Loucy (cell line): ENCODE measurements around the gene BPHL.

Experiments used
- H2AFZ ChIP-seq: fragments of 200-600 bp; sonication (generic); 2 replicates; pipeline ENCODE4 v1.6.0; 2016; ENCODE audit warnings: antibody characterized with exemption, mild to moderate bottlenecking, low read length, moderate library complexity
- H3F3A ChIP-seq: fragments of 200-600 bp; 2 replicates; pipeline ENCODE4 v1.6.0; 2016; ENCODE audit warnings: antibody characterized with exemption, low read depth, mild to moderate bottlenecking
- H3K27me3 ChIP-seq: fragments of 200-600 bp; sonication (generic); 2 replicates; pipeline ENCODE4 v1.6.1; 2014; ENCODE audit warnings: low read length, mild to moderate bottlenecking; ENCODE audit not compliant: insufficient read depth, poor library complexity, severe bottlenecking
- H3K36me3 ChIP-seq: fragments of 200-600 bp; sonication (generic); 2 replicates; pipeline ENCODE4 v1.6.1; 2016; ENCODE audit warnings: low read length; ENCODE audit not compliant: insufficient read depth
- H3K4me1 ChIP-seq: fragments of 200-600 bp; sonication (generic); 2 replicates; pipeline ENCODE4 v1.5.1; 2014; ENCODE audit warnings: low read length, mild to moderate bottlenecking; ENCODE audit not compliant: insufficient read depth, poor library complexity, severe bottlenecking
- H3K4me2 ChIP-seq: fragments of 200-600 bp; sonication (generic); 2 replicates; pipeline ENCODE4 v1.6.0; 2014; ENCODE audit warnings: antibody characterized with exemption, low read length, low read depth, mild to moderate bottlenecking; ENCODE audit not compliant: poor library complexity, severe bottlenecking
- H3K4me3 ChIP-seq: fragments of 200-600 bp; sonication (generic); 2 replicates; pipeline ENCODE4 v1.5.1; 2014; ENCODE audit warnings: low read length, mild to moderate bottlenecking, mixed read lengths; ENCODE audit not compliant: poor library complexity, severe bottlenecking
- H3K79me2 ChIP-seq: fragments of 200-600 bp; sonication (generic); 2 replicates; pipeline ENCODE4 v1.6.1; 2014; ENCODE audit warnings: low read length; ENCODE audit not compliant: insufficient read depth
- H3K9ac ChIP-seq: fragments of 200-600 bp; sonication (generic); 2 replicates; pipeline ENCODE4 v1.6.0; 2014; ENCODE audit warnings: mild to moderate bottlenecking, low read depth, low read length, moderate library complexity; ENCODE audit not compliant: poor library complexity, severe bottlenecking
- H3K9me2 ChIP-seq: fragments of 200-600 bp; sonication (generic); replicated peaks from 2 replicates; pipeline ENCODE4 v1.6.1; 2016; ENCODE audit warnings: low read depth, low read length, mixed read lengths
- H3K9me3 ChIP-seq: fragments of 200-600 bp; sonication (generic); 2 replicates; pipeline ENCODE4 v1.6.1; 2014; ENCODE audit warnings: mild to moderate bottlenecking, antibody characterized with exemption, low read length, low read depth; ENCODE audit not compliant: insufficient read depth
- H4K20me1 ChIP-seq: fragments of 200-600 bp; sonication (generic); 2 replicates; pipeline ENCODE4 v1.6.0; 2014; ENCODE audit warnings: antibody characterized with exemption, low read length, mild to moderate bottlenecking; ENCODE audit not compliant: insufficient read depth, poor library complexity, severe bottlenecking
- CTCF ChIP-seq: fragments of 200-600 bp; sonication (generic); conservative IDR thresholded peaks from 2 replicates; pipeline ENCODE4 v1.5.1; 2014; ENCODE audit warnings: mild to moderate bottlenecking, antibody characterized with exemption, low read length
- EZH2phosphoT487 ChIP-seq: fragments of 200-600 bp; IDR thresholded peaks from 2 replicates; pipeline ENCODE4 v1.6.1; 2018; ENCODE audit warnings: antibody characterized with exemption, mild to moderate bottlenecking, moderate library complexity, borderline replicate concordance

BPHL gene

GRCh38 chr6:3108746-3109414 is 9.6 kb upstream of the BPHL start:
- H3K4me3 ChIP-seq = no peak overlapping the region
- no peak overlapping the region for H3K4me2 ChIP-seq
- no peak overlapping the region for H2AFZ ChIP-seq
- H3K9me3 ChIP-seq = no peaks in the 10 kb centered on the region
- no peaks in the 10 kb centered on the region for H3K79me2 ChIP-seq
- no peaks in the 10 kb centered on the region for H3K27me3 ChIP-seq
- no peaks in the 10 kb centered on the region for H4K20me1 ChIP-seq
- H3K9me2 ChIP-seq = no peaks in the 10 kb centered on the region
- H3K4me1 ChIP-seq = no peaks in the 10 kb centered on the region
- H3F3A ChIP-seq = no peaks in the 10 kb centered on the region
- peaks cover 83% of the 10 kb centered on the region for H3K36me3 ChIP-seq
- TF ChIP-seq CTCF (no peak), EZH2phosphoT487 (no peak)
- no peak overlapping the region for H3K9ac ChIP-seq

GRCh38 chr6:3109761-3110160 is 8.8 kb upstream of the BPHL start:
- Histone ChIP-seq H3K4me1 (no peaks in the 10 kb centered on the region), H3K4me2 (no peak overlapping the region), H3K79me2 (no peaks in the 10 kb centered on the region), H3F3A (no peaks in the 10 kb centered on the region), H3K4me3 (no peak overlapping the region), H2AFZ (no peak overlapping the region), H3K9ac (no peak overlapping the region), H3K27me3 (no peaks in the 10 kb centered on the region), H3K9me2 (no peaks in the 10 kb centered on the region), H3K36me3 (peaks cover 81% of the 10 kb centered on the region; the same call in 1 of the 2 replicates), H4K20me1 (no peaks in the 10 kb centered on the region), H3K9me3 (no peaks in the 10 kb centered on the region)
- no peak for TF ChIP-seq CTCF

- H3K4me2 ChIP-seq = no peak overlapping the region
- no peak overlapping the region for H3K9ac ChIP-seq
- no peak overlapping the region for H3K4me3 ChIP-seq
- no peaks in the 10 kb centered on the region for H3F3A ChIP-seq
- peaks cover 13% of the 10 kb centered on the region for H3K4me1 ChIP-seq
- peaks cover 44% of the 10 kb centered on the region; the same call in 1 of the 2 replicates for H3K36me3 ChIP-seq
- H3K9me3 ChIP-seq = no peaks in the 10 kb centered on the region
- H3K9me2 ChIP-seq = no peaks in the 10 kb centered on the region
- no peak overlapping the region for H2AFZ ChIP-seq
- H4K20me1 ChIP-seq = no peaks in the 10 kb centered on the region
- H3K79me2 ChIP-seq = peaks cover 7% of the 10 kb centered on the region
- H3K27me3 ChIP-seq = no peaks in the 10 kb centered on the region
- no peak for TF ChIP-seq EZH2phosphoT487
- TF ChIP-seq CTCF = no peak
These were observed 4.1 kb upstream of the BPHL start for GRCh38 chr6:3114377-3114776.
